H9 (cell line): ENCODE measurements around the gene KLF11. TPM values are rescaled to one million over a fixed set of nuclear protein-coding genes. Genes with fewer than 3 reads are reported as not detected.

Experiments
- DNase-seq: peaks from one replicate; pipeline ENCODE4 v3.0.0-alpha.2; 2017
- H2AFZ ChIP-seq: one replicate; pipeline ENCODE4 v1.6.1; 2013; ENCODE audit warnings: mild to moderate bottlenecking, low read length, control low read depth, moderate library complexity
- H2AK5ac ChIP-seq: 2 replicates; pipeline ENCODE4 v1.6.1; 2013; ENCODE audit warnings: low read length, control low read depth, mixed read lengths; ENCODE audit not compliant: insufficient read length
- H2BK120ac ChIP-seq: one replicate; pipeline ENCODE4 v1.6.1; 2013; ENCODE audit warnings: low read depth, mild to moderate bottlenecking, low read length, control low read depth, inconsistent platforms; ENCODE audit not compliant: poor library complexity, severe bottlenecking
- H2BK12ac ChIP-seq: 2 replicates; pipeline ENCODE4 v1.6.1; 2013; ENCODE audit warnings: low read length, control low read depth, mixed read lengths, low read depth; ENCODE audit not compliant: insufficient read length
- H2BK15ac ChIP-seq: 2 replicates; pipeline ENCODE4 v1.6.1; 2013; ENCODE audit warnings: low read depth, low read length, control low read depth
- H2BK20ac ChIP-seq: one replicate; pipeline ENCODE4 v1.6.1; 2013; ENCODE audit warnings: low read depth, mild to moderate bottlenecking, low read length, control low read depth, inconsistent platforms; ENCODE audit not compliant: poor library complexity, severe bottlenecking
- H2BK5ac ChIP-seq: 2 replicates; pipeline ENCODE4 v1.6.1; 2013; ENCODE audit warnings: low read length, control low read depth, mixed read lengths; ENCODE audit not compliant: insufficient read length
- H3K14ac ChIP-seq: 2 replicates; pipeline ENCODE4 v1.6.1; 2013; ENCODE audit warnings: low read length, control low read depth; ENCODE audit not compliant: insufficient read depth
- H3K18ac ChIP-seq: 2 replicates; pipeline ENCODE4 v1.6.1; 2013; ENCODE audit warnings: low read depth, mild to moderate bottlenecking, mixed read lengths, low read length, control low read depth; ENCODE audit not compliant: insufficient read length
- H3K23ac ChIP-seq: 2 replicates; pipeline ENCODE4 v1.6.1; 2013; ENCODE audit warnings: low read length, control low read depth, mixed read lengths, low read depth; ENCODE audit not compliant: insufficient read length
- H3K23me2 ChIP-seq: 2 replicates; pipeline ENCODE4 v1.6.1; 2013; ENCODE audit warnings: low read depth, mild to moderate bottlenecking, mixed read lengths, low read length, control low read depth; ENCODE audit not compliant: insufficient read length, poor library complexity, severe bottlenecking
- H3K27ac ChIP-seq: 2 replicates; pipeline ENCODE4 v1.5.1; 2013; ENCODE audit warnings: low read length, control low read depth, mixed read lengths, low read depth; ENCODE audit not compliant: insufficient read length
- H3K27me3 ChIP-seq: 2 replicates; pipeline ENCODE4 v1.6.1; 2013; ENCODE audit warnings: low read length, control low read depth, inconsistent platforms; ENCODE audit not compliant: insufficient read depth
- H3K4ac ChIP-seq: 2 replicates; pipeline ENCODE4 v1.6.1; 2013; ENCODE audit warnings: low read depth, mild to moderate bottlenecking, control low read depth, inconsistent platforms, low read length, moderate library complexity
- H3K4me1 ChIP-seq: 2 replicates; pipeline ENCODE4 v1.6.1; 2013; ENCODE audit warnings: low read length, control low read depth, inconsistent platforms; ENCODE audit not compliant: insufficient read depth
- H3K4me2 ChIP-seq: 2 replicates; pipeline ENCODE4 v1.6.1; 2013; ENCODE audit warnings: low read length, control low read depth, mixed read lengths; ENCODE audit not compliant: insufficient read length, insufficient read depth
- H3K56ac ChIP-seq: 2 replicates; pipeline ENCODE4 v1.6.1; 2013; ENCODE audit warnings: low read depth, mild to moderate bottlenecking, mixed read lengths, low read length, control low read depth; ENCODE audit not compliant: insufficient read length
- H3K79me1 ChIP-seq: 2 replicates; pipeline ENCODE4 v1.6.1; 2013; ENCODE audit warnings: low read depth, mild to moderate bottlenecking, moderate library complexity, low read length, control low read depth, inconsistent platforms; ENCODE audit not compliant: insufficient read depth, poor library complexity, severe bottlenecking
- H3K79me2 ChIP-seq: 2 replicates; pipeline ENCODE4 v1.6.1; 2013; ENCODE audit warnings: low read length, control low read depth, inconsistent platforms; ENCODE audit not compliant: insufficient read depth
- H3K9ac ChIP-seq: 2 replicates; pipeline ENCODE4 v1.6.1; 2013; ENCODE audit warnings: low read length, control low read depth, mixed read lengths; ENCODE audit not compliant: insufficient read length; ENCODE audit errors: extremely low read depth
- H3K9me3 ChIP-seq: one replicate; pipeline ENCODE4 v1.6.1; 2013; ENCODE audit warnings: low read depth, low read length, inconsistent platforms; ENCODE audit not compliant: control insufficient read depth
- H3T11ph ChIP-seq: one replicate; pipeline ENCODE4 v1.6.1; 2013; ENCODE audit warnings: mild to moderate bottlenecking, low read length, control low read depth, inconsistent platforms
- H4K20me1 ChIP-seq: one replicate; pipeline ENCODE4 v1.6.1; 2013; ENCODE audit not compliant: control insufficient read depth, insufficient read length, insufficient read depth
- H4K5ac ChIP-seq: 2 replicates; pipeline ENCODE4 v1.6.1; 2013; ENCODE audit warnings: low read depth, mild to moderate bottlenecking, mixed read lengths, low read length, control low read depth; ENCODE audit not compliant: insufficient read length
- H4K8ac ChIP-seq: replicated peaks from 2 replicates; pipeline ENCODE4 v1.6.1; 2013; ENCODE audit warnings: low read length, control low read depth, mixed read lengths, low read depth; ENCODE audit not compliant: insufficient read length
- H4K91ac ChIP-seq: 2 replicates; pipeline ENCODE4 v1.6.1; 2013; ENCODE audit warnings: low read depth, mild to moderate bottlenecking, moderate library complexity, mixed read lengths, low read length, control low read depth; ENCODE audit not compliant: insufficient read length
- H3K27ac Mint-ChIP-seq, 3 experiments: 2 replicates in 2 of 3; 3 replicates in 1 of 3; pipeline ENCODE4 v1.8.0; 2020 to 2021; ENCODE audit warnings: mixed read lengths in 3 of 3, mild to moderate bottlenecking in 1 of 3, moderate library complexity in 1 of 3
- H3K27me3 Mint-ChIP-seq: 2 replicates; pipeline ENCODE4 v1.8.0; 2021; ENCODE audit warnings: low read depth, mild to moderate bottlenecking, moderate library complexity, mixed read lengths
- H3K36me3 Mint-ChIP-seq, 3 experiments: 2 replicates in 2 of 3; 3 replicates in 1 of 3; pipeline ENCODE4 v1.8.0; 2020 to 2021; ENCODE audit warnings: low read depth in 3 of 3, mixed read lengths in 3 of 3; ENCODE audit not compliant: insufficient read depth in 1 of 3
- H3K4me1 Mint-ChIP-seq, 2 experiments: 2 replicates each; pipeline ENCODE4 v1.8.0; 2020; ENCODE audit warnings: mixed read lengths in 2 of 2
- H3K4me3 Mint-ChIP-seq, 2 experiments: 2 replicates in 1 of 2; 3 replicates in 1 of 2; pipeline ENCODE4 v1.8.0; 2020 to 2021; ENCODE audit warnings: mild to moderate bottlenecking in 2 of 2, mixed read lengths in 2 of 2, moderate library complexity in 1 of 2
- H3K9me3 Mint-ChIP-seq, 2 experiments: 2 replicates in 1 of 2; 3 replicates in 1 of 2; pipeline ENCODE4 v1.8.0; 2020; ENCODE audit warnings: mild to moderate bottlenecking in 2 of 2, mixed read lengths in 2 of 2, moderate library complexity in 1 of 2
- WGBS: extraction: QIAGEN DNeasy Blood & Tissue Kit; methylation state at CpG from one replicate; pipeline ENCODE4 v1.1.7; 2013; ENCODE audit warnings: missing lambda C conversion rate, low lambda C conversion rate, mixed read lengths; ENCODE audit not compliant: insufficient read length; ENCODE audit errors: extremely low coverage; 5-methylcytosine and 5-hydroxymethylcytosine counted together
- total RNA-seq: library from RNA; stranded (reverse); gene quantifications from 2 replicates; pipeline ENCODE4 v1.2.1, GENCODE V29; 2021
- TF ChIP-seq, protein P1 (sequence below): fragments of 200-600 bp; sonication (generic); conservative IDR thresholded peaks from 3 replicates; pipeline ENCODE4 v1.8.0; 2021; ENCODE audit warnings: antibody characterized with exemption, mild to moderate bottlenecking

The KLF11 gene
- total RNA-seq, 1 experiment from 2014 or later = 15.5 TPM

GRCh38 chr2:10022041-10022421, 21.3 kb upstream of the KLF11 start:
- H3K79me1 ChIP-seq = no peaks in the 10 kb centered on the region
- H2BK20ac ChIP-seq = no peak overlapping the region
- no peak overlapping the region for H3K23ac ChIP-seq
- no peak overlapping the region for H3K4ac ChIP-seq
- H3K4me3 Mint-ChIP-seq = no peak overlapping the region
- no peak overlapping the region for H3K9ac ChIP-seq
- H3T11ph ChIP-seq = no peak overlapping the region
- H4K5ac ChIP-seq = no peak overlapping the region
- no peak overlapping the region for H3K4me2 ChIP-seq
- no peak overlapping the region for H2AFZ ChIP-seq
- no CpG with 5 or more reads among the region's 16 CpGs for WGBS
- no peaks in the 10 kb centered on the region for H4K20me1 ChIP-seq
- no peaks in the 10 kb centered on the region for H3K27me3 ChIP-seq
- DNase-seq = no peak
- H3K56ac ChIP-seq = no peak overlapping the region
- no peaks in the 10 kb centered on the region for H3K4me1 Mint-ChIP-seq
- H4K8ac ChIP-seq = no peak overlapping the region
- H3K14ac ChIP-seq = no peak overlapping the region; the same call in 1 of the 2 replicates
- no peaks in the 10 kb centered on the region; a peak in 1 of 7 replicates for H3K36me3 Mint-ChIP-seq
- H3K4me1 ChIP-seq = no peaks in the 10 kb centered on the region
- no peak overlapping the region for H2BK120ac ChIP-seq
- no peak overlapping the region for H2AK5ac ChIP-seq
- no peaks in the 10 kb centered on the region; a peak in 1 of 5 replicates for H3K9me3 Mint-ChIP-seq
- H4K91ac ChIP-seq = no peak overlapping the region
- no peak overlapping the region for H2BK15ac ChIP-seq
- peaks cover 4% of the 10 kb centered on the region for H3K23me2 ChIP-seq
- no peaks in the 10 kb centered on the region for H3K9me3 ChIP-seq
- peaks cover 12% of the 10 kb centered on the region for H3K27me3 Mint-ChIP-seq
- no peak overlapping the region for H3K27ac ChIP-seq
- H2BK12ac ChIP-seq = no peak overlapping the region
- no peak overlapping the region for H3K18ac ChIP-seq
- no peak overlapping the region for H2BK5ac ChIP-seq
- TF ChIP-seq, protein P1, sequence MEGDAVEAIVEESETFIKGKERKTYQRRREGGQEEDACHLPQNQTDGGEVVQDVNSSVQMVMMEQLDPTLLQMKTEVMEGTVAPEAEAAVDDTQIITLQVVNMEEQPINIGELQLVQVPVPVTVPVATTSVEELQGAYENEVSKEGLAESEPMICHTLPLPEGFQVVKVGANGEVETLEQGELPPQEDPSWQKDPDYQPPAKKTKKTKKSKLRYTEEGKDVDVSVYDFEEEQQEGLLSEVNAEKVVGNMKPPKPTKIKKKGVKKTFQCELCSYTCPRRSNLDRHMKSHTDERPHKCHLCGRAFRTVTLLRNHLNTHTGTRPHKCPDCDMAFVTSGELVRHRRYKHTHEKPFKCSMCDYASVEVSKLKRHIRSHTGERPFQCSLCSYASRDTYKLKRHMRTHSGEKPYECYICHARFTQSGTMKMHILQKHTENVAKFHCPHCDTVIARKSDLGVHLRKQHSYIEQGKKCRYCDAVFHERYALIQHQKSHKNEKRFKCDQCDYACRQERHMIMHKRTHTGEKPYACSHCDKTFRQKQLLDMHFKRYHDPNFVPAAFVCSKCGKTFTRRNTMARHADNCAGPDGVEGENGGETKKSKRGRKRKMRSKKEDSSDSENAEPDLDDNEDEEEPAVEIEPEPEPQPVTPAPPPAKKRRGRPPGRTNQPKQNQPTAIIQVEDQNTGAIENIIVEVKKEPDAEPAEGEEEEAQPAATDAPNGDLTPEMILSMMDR = no peak
- H3K27ac Mint-ChIP-seq = no peak overlapping the region
- H3K79me2 ChIP-seq = no peaks in the 10 kb centered on the region
